ENCODE results near the gene RASD2. TPM values are rescaled to one million over a fixed set of nuclear protein-coding genes. Genes with fewer than 3 reads are reported as not detected.

RASD2 gene
- total RNA-seq, 1 experiment from 2014 or later: 2.4 TPM

- no peak for TF ChIP-seq CTCF (IDR thresholded peaks at IDR 0.05 in 2 of 3, conservative IDR thresholded peaks at IDR 0.05 in 1 of 3; ENCODE audit: borderline replicate concordance in 1 of 3, insufficient read depth in 1 of 3, low read depth in 2 of 3, low read length in 2 of 3)
These were observed 30.1 kb upstream of the RASD2 start (continued) for GRCh38 chr22:35510481-35510934.

- H3K9ac ChIP-seq (ENCODE audit: low read length): no peak overlapping the region
- CTCF ChIA-PET: no interaction called here
- peaks cover 30% of the 10 kb centered on the region for H3K27me3 ChIP-seq (ENCODE audit: insufficient read depth, low read length)
- no peak for ATAC-seq
- H2AFZ ChIP-seq (ENCODE audit: low read depth, low read length, poor library complexity, severe bottlenecking): no peak overlapping the region
- POLR2A ChIA-PET: no interaction called here
- H4K20me1 ChIP-seq (ENCODE audit: insufficient read depth): no peaks in the 10 kb centered on the region
- BruUV-seq (replicated peaks): no TSS peak
- H3K27ac ChIP-seq (ENCODE audit: low read depth, low read length): no peak overlapping the region
- H3K9me2 ChIP-seq (ENCODE audit: insufficient read depth): no peaks in the 10 kb centered on the region; the same call in 1 of the 2 replicates
- RAD21 ChIA-PET (ENCODE audit: low non-redundant PET in 1 of 2, low total read pairs in 2 of 2, uncharacterized antibody in 2 of 2, unreplicated experiment in 2 of 2): no interaction called here
- no peak for TF ChIP-seq SRF (IDR thresholded peaks at IDR 0.05; ENCODE audit: low read depth)
- TF ChIP-seq CTCF (IDR thresholded peaks at IDR 0.05 in 2 of 3, conservative IDR thresholded peaks at IDR 0.05 in 1 of 3; ENCODE audit: borderline replicate concordance in 1 of 3, insufficient read depth in 1 of 3, low read depth in 2 of 3, low read length in 2 of 3): no peak
- no peak for DNase-seq (ENCODE audit: low read depth, low spot score)
- no peak overlapping the region for H3K4me2 ChIP-seq (ENCODE audit: low read length)
- no peaks in the 10 kb centered on the region for H3K9me3 ChIP-seq (ENCODE audit: control insufficient read depth in 1 of 2, insufficient read depth in 1 of 2, low read depth in 1 of 2, low read length in 2 of 2)
- no peak overlapping the region for H3K4me3 ChIP-seq (replicated peaks in 1 of 2; ENCODE audit: low read depth in 1 of 2, low read length in 2 of 2)
- H3K36me3 ChIP-seq (ENCODE audit: control insufficient read depth in 1 of 2, insufficient read depth in 2 of 2, low read length in 2 of 2): no peaks in the 10 kb centered on the region
- H3K79me2 ChIP-seq (ENCODE audit: insufficient read depth, low read length): no peaks in the 10 kb centered on the region
- intact Hi-C loops (cut with micrococcal nuclease): no loop called here
- H3K4me1 ChIP-seq (ENCODE audit: control insufficient read depth in 1 of 2, insufficient read depth in 2 of 2, low read length in 2 of 2): no peaks in the 10 kb centered on the region
These were observed 29.7 kb upstream of the RASD2 start for GRCh38 chr22:35510951-35511350.

Measured in HCT116 (cell line).